ENCODE measurements around the gene SLC38A3.

SLC38A3 gene

GRCh38 chr3:50237133-50237651 is 32.1 kb downstream of the SLC38A3 start:
- TF ChIP-seq CTCF (IDR thresholded peaks at IDR 0.05; ENCODE audit: low read length, missing control alignments): no peak
- peak; percentile 62 for DNase-seq (ENCODE audit: low read depth)
- peak overlapping the region; percentile 94 for H3K4me3 ChIP-seq (replicated peaks; ENCODE audit: low read depth, low read length)

GRCh38 chr3:50237754-50238548 is 32.9 kb downstream of the SLC38A3 start:
- DNase-seq (ENCODE audit: low read depth): peak; percentile 82
- TF ChIP-seq CTCF (IDR thresholded peaks at IDR 0.05; ENCODE audit: low read length, missing control alignments): no peak
- H3K4me3 ChIP-seq (replicated peaks; ENCODE audit: low read depth, low read length): peak overlapping the region; percentile 94

- peak overlapping the region; percentile 94 for H3K4me3 ChIP-seq (replicated peaks; ENCODE audit: low read depth, low read length)
- DNase-seq (ENCODE audit: low read depth): no peak
- TF ChIP-seq CTCF (IDR thresholded peaks at IDR 0.05; ENCODE audit: low read length, missing control alignments): no peak
Observed at GRCh38 chr3:50238549-50239026, 33.5 kb downstream of the SLC38A3 start.

GRCh38 chr3:50239649-50240048 is 34.6 kb downstream of the SLC38A3 start:
- no peak overlapping the region for H3K4me3 ChIP-seq (replicated peaks; ENCODE audit: low read depth, low read length)
- DNase-seq (ENCODE audit: low read depth): no peak
- no peak for TF ChIP-seq CTCF (IDR thresholded peaks at IDR 0.05; ENCODE audit: low read length, missing control alignments)

GRCh38 chr3:50241163-50241562 is 36.1 kb downstream of the SLC38A3 start:
- DNase-seq (ENCODE audit: low read depth): no peak
- H3K4me3 ChIP-seq (replicated peaks; ENCODE audit: low read depth, low read length): no peak overlapping the region

GRCh38 chr3:50241713-50242380 is 36.8 kb downstream of the SLC38A3 start:
- no peak for DNase-seq (ENCODE audit: low read depth)
- TF ChIP-seq CTCF (IDR thresholded peaks at IDR 0.05; ENCODE audit: low read length, missing control alignments): no peak
- H3K4me3 ChIP-seq (replicated peaks; ENCODE audit: low read depth, low read length): no peak overlapping the region

More at GRCh38 chr3:50241163-50241562, 36.1 kb downstream of the SLC38A3 start:
- no peak for TF ChIP-seq CTCF (IDR thresholded peaks at IDR 0.05; ENCODE audit: low read length, missing control alignments)
